Activated CD8-positive, alpha-beta T cell treated with anti-CD3 and anti-CD28 coated beads for 36 hours (primary cell): ENCODE data around the gene JMJD1C. TPM values are rescaled to one million over a fixed set of nuclear protein-coding genes. Genes with fewer than 3 reads are reported as not detected.

Experiments used
- ATAC-seq: fragments of 200-7000 bp; cut with Tn5 transposase; one replicate; pipeline ENCODE4 v1.10.0; 2021; ENCODE audit warnings: mild to moderate bottlenecking, moderate library complexity
- CTCF ChIA-PET: fragments of 350-600 bp; sonication (Branson Sonifier 250); formaldehyde crosslinking; loops from one replicate; lab custom pipeline; 2021; ENCODE audit warnings: antibody characterized with exemption; lab: Charles Lee
- POLR2A ChIA-PET: fragments of 350-600 bp; sonication (Branson Sonifier 250); formaldehyde crosslinking; loops from one replicate; lab custom pipeline; 2021; ENCODE audit warnings: antibody characterized with exemption; lab: Charles Lee
- DNase-seq: peaks from one replicate; pipeline ENCODE4 v3.0.0-alpha.2; 2020
- H3K27ac Mint-ChIP-seq: one replicate; pipeline ENCODE4 v1.8.0; 2021; ENCODE audit warnings: mild to moderate bottlenecking, mixed read lengths
- H3K27me3 Mint-ChIP-seq: one replicate; pipeline ENCODE4 v1.8.0; 2021; ENCODE audit warnings: mixed read lengths
- H3K36me3 Mint-ChIP-seq: one replicate; pipeline ENCODE4 v1.8.0; 2021; ENCODE audit warnings: low read depth, mixed read lengths
- H3K4me1 Mint-ChIP-seq: one replicate; pipeline ENCODE4 v1.8.0; 2021; ENCODE audit warnings: low read depth, mixed read lengths
- H3K4me3 Mint-ChIP-seq: one replicate; pipeline ENCODE4 v1.8.0; 2021; ENCODE audit warnings: mild to moderate bottlenecking, moderate library complexity, mixed read lengths
- H3K9me3 Mint-ChIP-seq: one replicate; pipeline ENCODE4 v1.8.0; 2021; ENCODE audit warnings: mixed read lengths
- CTCF ChIP-seq: fragments of 200-600 bp; IDR thresholded peaks from one replicate; pipeline ENCODE4 v1.8.0; 2022; ENCODE audit warnings: antibody characterized with exemption, mild to moderate bottlenecking
- intact Hi-C: fragments of 100-400 bp; cut with micrococcal nuclease; formaldehyde crosslinking; loops from one replicate; pipeline ENCODE4 v1.10.0; 2022
- total RNA-seq, 2 experiments: library from RNA; stranded (reverse); gene quantifications; one replicate each; pipeline ENCODE4 v1.2.3, GENCODE V29; 2021

Gene JMJD1C
- total RNA-seq, 2 experiments from 2014 or later = 45.2 to 48.1 TPM

DNA sequence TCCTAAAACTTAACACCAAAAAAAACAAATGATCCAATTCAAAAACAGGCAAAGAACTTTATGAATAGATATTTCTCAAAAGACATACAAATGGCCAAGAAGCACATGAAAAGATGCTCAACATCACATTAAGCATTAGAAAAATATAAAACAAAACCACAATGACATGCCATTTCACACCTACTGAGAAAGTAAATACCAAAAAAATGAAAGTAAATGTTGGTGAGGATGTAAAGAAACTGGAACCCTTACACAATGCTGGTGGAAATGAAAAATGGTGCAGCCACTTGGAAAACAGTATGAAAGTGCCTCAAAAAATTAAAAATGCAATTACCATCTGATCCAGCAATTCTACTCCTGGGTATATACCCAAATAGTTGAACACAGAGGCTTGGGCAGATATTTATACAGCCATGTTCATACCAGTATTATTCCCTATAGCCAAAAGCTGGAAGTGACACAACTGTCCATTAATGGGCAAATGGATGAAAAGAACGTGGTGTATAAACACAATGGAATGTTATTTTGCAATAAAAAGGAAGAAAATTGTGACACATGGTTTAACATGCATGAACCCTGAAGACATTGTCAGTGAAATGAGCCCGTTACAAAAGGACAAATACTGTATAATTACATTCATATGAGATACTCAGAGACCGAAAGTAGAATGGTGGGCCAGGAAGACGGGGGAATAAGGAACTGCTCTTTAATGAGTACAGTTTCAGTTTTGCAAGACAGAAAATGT, 89.0 kb downstream of the JMJD1C start:
- ChIA-PET POLR2A (no interaction called here), CTCF (interaction anchor here (3.6 kb wide), 1 partner anchor 10 kb away, joined by 12 read pairs; no protein-coding TSS in a partner anchor)
- Mint-ChIP-seq H3K27ac (no peak overlapping the region), H3K27me3 (no peaks in the 10 kb centered on the region), H3K4me3 (no peak overlapping the region), H3K36me3 (peaks cover 13% of the 10 kb centered on the region), H3K9me3 (no peaks in the 10 kb centered on the region), H3K4me1 (peaks cover 19% of the 10 kb centered on the region)
- no peak for TF ChIP-seq CTCF
- DNase-seq (no peak), ATAC-seq (no peak)
- intact Hi-C loops = no loop called here

DNA sequence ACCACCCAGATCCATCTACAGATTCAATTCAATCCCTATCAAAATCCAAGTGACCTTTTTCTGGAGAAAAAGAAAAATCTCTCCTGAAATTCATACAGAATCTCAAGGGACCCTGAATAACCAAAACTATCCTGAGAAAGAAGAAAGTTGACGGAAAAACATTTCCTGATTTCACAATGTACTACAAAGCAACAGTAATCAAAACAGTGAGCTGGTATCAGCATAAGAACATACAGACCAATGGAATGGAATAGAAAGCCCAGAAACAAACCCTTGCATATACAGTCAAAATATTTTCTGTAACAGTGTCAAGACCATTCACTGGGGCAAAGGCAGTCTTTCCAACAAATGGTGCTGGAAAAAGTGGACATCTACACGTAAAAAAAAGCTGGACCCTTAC, 89.9 kb downstream of the JMJD1C start:
- TF ChIP-seq CTCF = no peak
- Mint-ChIP-seq H3K9me3 (no peaks in the 10 kb centered on the region), H3K27ac (no peak overlapping the region), H3K27me3 (no peaks in the 10 kb centered on the region), H3K4me3 (no peak overlapping the region), H3K4me1 (peaks cover 19% of the 10 kb centered on the region), H3K36me3 (peaks cover 11% of the 10 kb centered on the region)
- ChIA-PET CTCF (interaction anchor here (3.6 kb wide), 1 partner anchor 10 kb away, joined by 12 read pairs; no protein-coding TSS in a partner anchor), POLR2A (no interaction called here)
- DNase-seq (no peak), ATAC-seq (no peak)
- intact Hi-C loops = no loop called here

- intact Hi-C loops = no loop called here
- peaks cover 11% of the 10 kb centered on the region for H3K36me3 Mint-ChIP-seq
These were observed 90.3 kb downstream of the JMJD1C start for GRCh38 chr10:63375458-63375857.

DNA sequence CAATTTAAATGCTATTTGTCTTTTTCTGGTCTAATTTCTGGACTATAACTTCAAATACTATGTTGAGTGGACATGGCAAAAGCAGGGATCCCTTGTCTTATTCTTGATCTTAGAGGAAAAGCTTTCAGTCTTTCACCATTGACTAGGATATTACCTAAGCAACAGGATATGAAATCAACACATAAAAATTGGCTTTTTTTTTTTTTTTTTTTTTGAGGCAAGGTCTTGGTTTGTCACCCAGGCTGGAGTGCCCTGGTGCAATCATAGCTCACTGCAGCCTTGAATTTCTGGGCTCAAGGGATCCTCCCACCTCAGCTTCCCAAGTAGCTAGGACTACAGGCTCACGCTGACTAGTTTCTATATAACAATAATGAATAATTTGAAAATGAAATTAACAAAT, 90.8 kb downstream of the JMJD1C start:
- peaks cover 19% of the 10 kb centered on the region for H3K4me1 Mint-ChIP-seq
- H3K9me3 Mint-ChIP-seq = no peaks in the 10 kb centered on the region
- H3K36me3 Mint-ChIP-seq = peaks cover 8% of the 10 kb centered on the region
- no peak overlapping the region for H3K4me3 Mint-ChIP-seq
- ATAC-seq (no peak), DNase-seq (no peak)
- ChIA-PET CTCF (interaction anchor here (1.2 to 3.6 kb wide), 2 partner anchors 8 to 9 kb away, joined by 3 to 12 read pairs; no protein-coding TSS in a partner anchor), POLR2A (no interaction called here)
- TF ChIP-seq CTCF = no peak
- H3K27me3 Mint-ChIP-seq = no peaks in the 10 kb centered on the region
- no peak overlapping the region for H3K27ac Mint-ChIP-seq
- intact Hi-C loops = no loop called here

More at GRCh38 chr10:63375458-63375857, 90.3 kb downstream of the JMJD1C start:
- ChIA-PET POLR2A (no interaction called here), CTCF (interaction anchor here (3.6 kb wide), 1 partner anchor 9 kb away, joined by 12 read pairs; no protein-coding TSS in a partner anchor)
- no peak for ATAC-seq
- DNase-seq = no peak
- no peak for TF ChIP-seq CTCF
- no peaks in the 10 kb centered on the region for H3K9me3 Mint-ChIP-seq
- peaks cover 19% of the 10 kb centered on the region for H3K4me1 Mint-ChIP-seq
- H3K4me3 Mint-ChIP-seq = no peak overlapping the region
- H3K27me3 Mint-ChIP-seq = no peaks in the 10 kb centered on the region
- H3K27ac Mint-ChIP-seq = no peak overlapping the region

DNA sequence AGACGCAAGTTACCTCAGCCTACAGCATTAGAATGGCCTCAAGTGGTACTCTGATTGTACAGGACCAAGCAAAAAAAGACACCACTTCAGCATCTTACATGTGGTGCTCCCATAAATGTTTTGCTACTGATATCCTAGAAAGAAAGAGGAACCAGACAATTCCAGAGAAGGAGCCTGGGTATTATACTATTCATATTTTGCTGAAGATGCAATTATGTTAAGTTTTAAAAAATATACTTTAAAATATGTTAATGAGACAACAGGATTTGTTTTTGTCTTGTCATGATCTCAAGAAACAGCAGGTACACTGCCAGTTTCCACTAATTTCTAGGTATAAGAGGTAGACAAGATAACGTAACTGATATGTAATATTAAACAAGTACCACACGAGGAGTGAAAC, 92.6 kb downstream of the JMJD1C start:
- Mint-ChIP-seq H3K9me3 (no peaks in the 10 kb centered on the region), H3K4me1 (peaks cover 19% of the 10 kb centered on the region), H3K27me3 (no peaks in the 10 kb centered on the region), H3K36me3 (peaks cover 7% of the 10 kb centered on the region), H3K4me3 (no peak overlapping the region), H3K27ac (no peak overlapping the region)
- POLR2A ChIA-PET = no interaction called here
- intact Hi-C loops = no loop called here
- no peak for TF ChIP-seq CTCF
- CTCF ChIA-PET = no interaction called here
- DNase-seq (no peak), ATAC-seq (no peak)
